HepG2 (cell line): ENCODE measurements around the gene ZFAND3. TPM values are rescaled to one million over a fixed set of nuclear protein-coding genes. Genes with fewer than 3 reads are reported as not detected.

Experiments used
- BCL6 ChIP-seq: IDR thresholded peaks from 2 replicates; pipeline ENCODE4 v1.6.1; 2016; ENCODE audit warnings: missing genetic modification reagents, missing compliant biosample characterization
- CEBPG ChIP-seq: IDR thresholded peaks from 2 replicates; pipeline ENCODE4 v1.6.1; 2016
- NCOA2 ChIP-seq: sonication (generic); formaldehyde crosslinking; IDR thresholded peaks from 2 replicates; pipeline ENCODE4 v1.8.0; 2022; ENCODE audit warnings: inconsistent platforms
- REXO4 ChIP-seq: sonication (generic); formaldehyde crosslinking; IDR thresholded peaks from 2 replicates; pipeline ENCODE4 v1.8.0; 2022; ENCODE audit warnings: missing genetic modification reagents, mild to moderate bottlenecking, borderline replicate concordance
- SAFB2 ChIP-seq: sonication (generic); formaldehyde crosslinking; IDR thresholded peaks from 2 replicates; pipeline ENCODE4 v1.5.1; 2020; ENCODE audit warnings: missing genetic modification reagents, low read depth, mild to moderate bottlenecking, borderline replicate concordance
- ZNF329 ChIP-seq: sonication (generic); formaldehyde crosslinking; IDR thresholded peaks from 2 replicates; pipeline ENCODE4 v1.9.0; 2021; ENCODE audit warnings: low read depth, mild to moderate bottlenecking, missing genetic modification reagents
- ZNF850 ChIP-seq: sonication (generic); formaldehyde crosslinking; conservative IDR thresholded peaks from 2 replicates; pipeline ENCODE4 v1.9.0; 2021; ENCODE audit warnings: mild to moderate bottlenecking, missing genetic modification reagents
- polyA plus RNA-seq, 8 experiments: library from polyadenylated mRNA; depleted of rRNA in 3 of 8; stranded (reverse) in 7 of 8; unstranded in 1 of 8; fragments of >200 nt; fragmentation: Illumina TruSeq in 4 of 8; extraction: Trizol in 4 of 8; gene quantifications; 2 replicates each; pipeline versions ENCODE4 v1.2.1 to v1.2.3, GENCODE V29; 2011 to 2016; ENCODE audit warnings: low read depth in 4 of 8, missing spikeins in 1 of 8, mixed read lengths in 1 of 8; ENCODE audit not compliant: insufficient read depth in 1 of 8
- total RNA-seq, 5 experiments: library from RNA; depleted of rRNA; stranded (reverse); fragments of >200 nt; fragmentation: Illumina TruSeq; extraction: Trizol; gene quantifications; 2 replicates each; pipeline ENCODE4 v1.2.3, GENCODE V29; 2016; ENCODE audit warnings: low read depth in 1 of 5
- TF ChIP-seq, protein P1 (sequence below): fragments of 450-650 bp; IDR thresholded peaks from 2 replicates; pipeline ENCODE4 v1.6.1; 2017; ENCODE audit warnings: mild to moderate bottlenecking
- TF ChIP-seq, protein P2 (sequence below): sonication (generic); formaldehyde crosslinking; conservative IDR thresholded peaks from 2 replicates; pipeline ENCODE4 v1.8.0; 2022; ENCODE audit warnings: low read depth, missing genetic modification reagents
- TF ChIP-seq, protein P3 (sequence below): sonication (generic); formaldehyde crosslinking; IDR thresholded peaks from 2 replicates; pipeline ENCODE4 v1.4.0; 2020; ENCODE audit warnings: missing genetic modification reagents
- TF ChIP-seq, protein P4 (sequence below): sonication (generic); formaldehyde crosslinking; IDR thresholded peaks from 2 replicates; pipeline ENCODE4 v1.5.0; 2020; ENCODE audit warnings: missing genetic modification reagents
- TF ChIP-seq, protein P5 (sequence below): sonication (generic); formaldehyde crosslinking; IDR thresholded peaks from 2 replicates; pipeline ENCODE4 v1.5.1; 2020; ENCODE audit warnings: missing genetic modification reagents, mild to moderate bottlenecking, borderline replicate concordance
- TF ChIP-seq, protein P6 (sequence below): sonication (generic); formaldehyde crosslinking; IDR thresholded peaks from 2 replicates; pipeline ENCODE4 v1.8.0; 2022; ENCODE audit warnings: missing genetic modification reagents, mild to moderate bottlenecking, moderate library complexity, borderline replicate concordance

The ZFAND3 gene
- total and polyA plus RNA-seq, 2 of the 13 experiments (the other 11 are each of a cell fraction or from before 2014, with no cell fraction given) = 16.4 to 17.1 TPM

DNA sequence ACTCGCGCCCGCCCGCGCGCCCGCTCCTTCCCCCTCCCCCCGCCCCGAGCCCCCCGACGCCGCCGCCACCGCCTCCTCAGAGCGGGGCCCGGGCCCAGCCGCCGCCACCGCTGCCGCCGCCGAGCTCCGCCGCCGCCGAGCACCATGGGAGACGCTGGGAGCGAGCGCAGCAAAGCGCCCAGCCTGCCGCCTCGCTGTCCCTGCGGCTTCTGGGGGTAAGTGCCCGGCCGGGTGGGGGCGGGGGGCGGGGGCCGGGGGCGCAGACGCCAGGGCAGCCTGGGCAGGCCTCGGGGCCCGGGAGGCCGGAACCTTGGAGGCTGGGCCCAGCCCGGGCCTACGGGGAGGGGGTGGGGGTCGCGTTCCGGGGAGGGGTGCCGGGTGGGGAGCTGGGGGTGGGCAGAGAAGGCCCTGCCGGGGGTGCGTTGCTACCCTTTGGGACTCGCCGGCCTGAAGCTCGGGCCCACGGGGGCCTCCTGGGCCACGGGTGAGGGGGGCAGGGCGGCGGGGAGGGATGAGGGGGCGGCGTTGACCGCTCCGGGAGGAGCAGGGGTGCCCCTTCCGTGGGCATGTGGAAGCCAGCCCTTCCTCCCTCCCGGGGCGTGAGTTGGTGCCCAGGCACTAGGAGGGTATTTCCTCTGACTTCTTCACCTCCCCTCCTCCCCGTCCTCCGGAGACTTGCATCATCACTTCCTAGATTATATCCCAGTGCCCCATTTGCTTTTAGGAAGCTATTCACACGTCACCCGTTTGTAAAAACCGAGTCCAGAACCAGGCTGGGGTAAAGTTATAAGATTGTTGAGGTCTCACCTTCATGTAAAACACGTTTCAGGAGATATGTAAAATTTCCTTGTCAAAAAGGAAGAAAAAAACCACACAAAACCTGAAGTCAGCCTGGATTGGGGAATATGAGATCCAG is 533 bp downstream of the ZFAND3 start (continued):
- TF ChIP-seq, protein P1, sequence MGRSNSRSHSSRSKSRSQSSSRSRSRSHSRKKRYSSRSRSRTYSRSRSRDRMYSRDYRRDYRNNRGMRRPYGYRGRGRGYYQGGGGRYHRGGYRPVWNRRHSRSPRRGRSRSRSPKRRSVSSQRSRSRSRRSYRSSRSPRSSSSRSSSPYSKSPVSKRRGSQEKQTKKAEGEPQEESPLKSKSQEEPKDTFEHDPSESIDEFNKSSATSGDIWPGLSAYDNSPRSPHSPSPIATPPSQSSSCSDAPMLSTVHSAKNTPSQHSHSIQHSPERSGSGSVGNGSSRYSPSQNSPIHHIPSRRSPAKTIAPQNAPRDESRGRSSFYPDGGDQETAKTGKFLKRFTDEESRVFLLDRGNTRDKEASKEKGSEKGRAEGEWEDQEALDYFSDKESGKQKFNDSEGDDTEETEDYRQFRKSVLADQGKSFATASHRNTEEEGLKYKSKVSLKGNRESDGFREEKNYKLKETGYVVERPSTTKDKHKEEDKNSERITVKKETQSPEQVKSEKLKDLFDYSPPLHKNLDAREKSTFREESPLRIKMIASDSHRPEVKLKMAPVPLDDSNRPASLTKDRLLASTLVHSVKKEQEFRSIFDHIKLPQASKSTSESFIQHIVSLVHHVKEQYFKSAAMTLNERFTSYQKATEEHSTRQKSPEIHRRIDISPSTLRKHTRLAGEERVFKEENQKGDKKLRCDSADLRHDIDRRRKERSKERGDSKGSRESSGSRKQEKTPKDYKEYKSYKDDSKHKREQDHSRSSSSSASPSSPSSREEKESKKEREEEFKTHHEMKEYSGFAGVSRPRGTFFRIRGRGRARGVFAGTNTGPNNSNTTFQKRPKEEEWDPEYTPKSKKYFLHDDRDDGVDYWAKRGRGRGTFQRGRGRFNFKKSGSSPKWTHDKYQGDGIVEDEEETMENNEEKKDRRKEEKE = no peak
- TF ChIP-seq, protein P2, sequence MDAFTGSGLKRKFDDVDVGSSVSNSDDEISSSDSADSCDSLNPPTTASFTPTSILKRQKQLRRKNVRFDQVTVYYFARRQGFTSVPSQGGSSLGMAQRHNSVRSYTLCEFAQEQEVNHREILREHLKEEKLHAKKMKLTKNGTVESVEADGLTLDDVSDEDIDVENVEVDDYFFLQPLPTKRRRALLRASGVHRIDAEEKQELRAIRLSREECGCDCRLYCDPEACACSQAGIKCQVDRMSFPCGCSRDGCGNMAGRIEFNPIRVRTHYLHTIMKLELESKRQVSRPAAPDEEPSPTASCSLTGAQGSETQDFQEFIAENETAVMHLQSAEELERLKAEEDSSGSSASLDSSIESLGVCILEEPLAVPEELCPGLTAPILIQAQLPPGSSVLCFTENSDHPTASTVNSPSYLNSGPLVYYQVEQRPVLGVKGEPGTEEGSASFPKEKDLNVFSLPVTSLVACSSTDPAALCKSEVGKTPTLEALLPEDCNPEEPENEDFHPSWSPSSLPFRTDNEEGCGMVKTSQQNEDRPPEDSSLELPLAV (CRISPR knock-in tag) = no peak
- TF ChIP-seq, protein P3, sequence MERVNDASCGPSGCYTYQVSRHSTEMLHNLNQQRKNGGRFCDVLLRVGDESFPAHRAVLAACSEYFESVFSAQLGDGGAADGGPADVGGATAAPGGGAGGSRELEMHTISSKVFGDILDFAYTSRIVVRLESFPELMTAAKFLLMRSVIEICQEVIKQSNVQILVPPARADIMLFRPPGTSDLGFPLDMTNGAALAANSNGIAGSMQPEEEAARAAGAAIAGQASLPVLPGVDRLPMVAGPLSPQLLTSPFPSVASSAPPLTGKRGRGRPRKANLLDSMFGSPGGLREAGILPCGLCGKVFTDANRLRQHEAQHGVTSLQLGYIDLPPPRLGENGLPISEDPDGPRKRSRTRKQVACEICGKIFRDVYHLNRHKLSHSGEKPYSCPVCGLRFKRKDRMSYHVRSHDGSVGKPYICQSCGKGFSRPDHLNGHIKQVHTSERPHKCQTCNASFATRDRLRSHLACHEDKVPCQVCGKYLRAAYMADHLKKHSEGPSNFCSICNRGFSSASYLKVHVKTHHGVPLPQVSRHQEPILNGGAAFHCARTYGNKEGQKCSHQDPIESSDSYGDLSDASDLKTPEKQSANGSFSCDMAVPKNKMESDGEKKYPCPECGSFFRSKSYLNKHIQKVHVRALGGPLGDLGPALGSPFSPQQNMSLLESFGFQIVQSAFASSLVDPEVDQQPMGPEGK (CRISPR knock-in tag) = peak; percentile 68
- TF ChIP-seq, protein P4, sequence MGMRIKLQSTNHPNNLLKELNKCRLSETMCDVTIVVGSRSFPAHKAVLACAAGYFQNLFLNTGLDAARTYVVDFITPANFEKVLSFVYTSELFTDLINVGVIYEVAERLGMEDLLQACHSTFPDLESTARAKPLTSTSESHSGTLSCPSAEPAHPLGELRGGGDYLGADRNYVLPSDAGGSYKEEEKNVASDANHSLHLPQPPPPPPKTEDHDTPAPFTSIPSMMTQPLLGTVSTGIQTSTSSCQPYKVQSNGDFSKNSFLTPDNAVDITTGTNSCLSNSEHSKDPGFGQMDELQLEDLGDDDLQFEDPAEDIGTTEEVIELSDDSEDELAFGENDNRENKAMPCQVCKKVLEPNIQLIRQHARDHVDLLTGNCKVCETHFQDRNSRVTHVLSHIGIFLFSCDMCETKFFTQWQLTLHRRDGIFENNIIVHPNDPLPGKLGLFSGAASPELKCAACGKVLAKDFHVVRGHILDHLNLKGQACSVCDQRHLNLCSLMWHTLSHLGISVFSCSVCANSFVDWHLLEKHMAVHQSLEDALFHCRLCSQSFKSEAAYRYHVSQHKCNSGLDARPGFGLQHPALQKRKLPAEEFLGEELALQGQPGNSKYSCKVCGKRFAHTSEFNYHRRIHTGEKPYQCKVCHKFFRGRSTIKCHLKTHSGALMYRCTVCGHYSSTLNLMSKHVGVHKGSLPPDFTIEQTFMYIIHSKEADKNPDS (CRISPR knock-in tag) = no peak
- TF ChIP-seq, protein P5, sequence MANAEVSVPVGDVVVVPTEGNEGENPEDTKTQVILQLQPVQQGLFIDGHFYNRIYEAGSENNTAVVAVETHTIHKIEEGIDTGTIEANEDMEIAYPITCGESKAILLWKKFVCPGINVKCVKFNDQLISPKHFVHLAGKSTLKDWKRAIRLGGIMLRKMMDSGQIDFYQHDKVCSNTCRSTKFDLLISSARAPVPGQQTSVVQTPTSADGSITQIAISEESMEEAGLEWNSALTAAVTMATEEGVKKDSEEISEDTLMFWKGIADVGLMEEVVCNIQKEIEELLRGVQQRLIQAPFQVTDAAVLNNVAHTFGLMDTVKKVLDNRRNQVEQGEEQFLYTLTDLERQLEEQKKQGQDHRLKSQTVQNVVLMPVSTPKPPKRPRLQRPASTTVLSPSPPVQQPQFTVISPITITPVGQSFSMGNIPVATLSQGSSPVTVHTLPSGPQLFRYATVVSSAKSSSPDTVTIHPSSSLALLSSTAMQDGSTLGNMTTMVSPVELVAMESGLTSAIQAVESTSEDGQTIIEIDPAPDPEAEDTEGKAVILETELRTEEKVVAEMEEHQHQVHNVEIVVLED (CRISPR knock-in tag) = no peak
- TF ChIP-seq ZNF850 (CRISPR knock-in tag) = no peak
- TF ChIP-seq, protein P6, sequence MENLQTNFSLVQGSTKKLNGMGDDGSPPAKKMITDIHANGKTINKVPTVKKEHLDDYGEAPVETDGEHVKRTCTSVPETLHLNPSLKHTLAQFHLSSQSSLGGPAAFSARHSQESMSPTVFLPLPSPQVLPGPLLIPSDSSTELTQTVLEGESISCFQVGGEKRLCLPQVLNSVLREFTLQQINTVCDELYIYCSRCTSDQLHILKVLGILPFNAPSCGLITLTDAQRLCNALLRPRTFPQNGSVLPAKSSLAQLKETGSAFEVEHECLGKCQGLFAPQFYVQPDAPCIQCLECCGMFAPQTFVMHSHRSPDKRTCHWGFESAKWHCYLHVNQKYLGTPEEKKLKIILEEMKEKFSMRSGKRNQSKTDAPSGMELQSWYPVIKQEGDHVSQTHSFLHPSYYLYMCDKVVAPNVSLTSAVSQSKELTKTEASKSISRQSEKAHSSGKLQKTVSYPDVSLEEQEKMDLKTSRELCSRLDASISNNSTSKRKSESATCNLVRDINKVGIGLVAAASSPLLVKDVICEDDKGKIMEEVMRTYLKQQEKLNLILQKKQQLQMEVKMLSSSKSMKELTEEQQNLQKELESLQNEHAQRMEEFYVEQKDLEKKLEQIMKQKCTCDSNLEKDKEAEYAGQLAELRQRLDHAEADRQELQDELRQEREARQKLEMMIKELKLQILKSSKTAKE (CRISPR knock-in tag) = no peak
- TF ChIP-seq NCOA2 (CRISPR knock-in tag) = no peak
- TF ChIP-seq SAFB2 (CRISPR knock-in tag) = no peak
- TF ChIP-seq CEBPG (CRISPR knock-in tag) = peak; percentile 88
- TF ChIP-seq BCL6 = 0 out of 2 replicates have a peak, but pooled peaks have one; percentile 9
- no peak for TF ChIP-seq REXO4 (CRISPR knock-in tag)
- 0 out of 2 replicates have a peak, but pooled peaks have one; percentile 27 for TF ChIP-seq ZNF329 (CRISPR knock-in tag)
